Hepatocyte (in vitro differentiated cells): Measurements from ENCODE around the gene GATC. TPM values are rescaled to one million over a fixed set of nuclear protein-coding genes. Genes with fewer than 3 reads are reported as not detected.

Source experiments
- DNase-seq: peaks from one replicate; pipeline ENCODE4 v3.0.0-alpha.2; 2016; ENCODE audit warnings: low spot score
- H2AFZ ChIP-seq: fragments of 200-600 bp; sonication (generic); 2 replicates; pipeline ENCODE4 v1.6.0; 2016; ENCODE audit warnings: antibody characterized with exemption, mild to moderate bottlenecking
- H3K27ac ChIP-seq: fragments of 200-600 bp; sonication (generic); 2 replicates; pipeline ENCODE4 v1.5.1; 2016; ENCODE audit warnings: mild to moderate bottlenecking
- H3K27me3 ChIP-seq: fragments of 200-600 bp; sonication (generic); 2 replicates; pipeline ENCODE4 v1.6.1; 2016
- H3K36me3 ChIP-seq: fragments of 200-600 bp; sonication (generic); replicated peaks from 2 replicates; pipeline ENCODE4 v1.5.1; 2016; ENCODE audit warnings: low read depth; ENCODE audit not compliant: insufficient read depth
- H3K4me1 ChIP-seq: fragments of 200-600 bp; sonication (generic); 2 replicates; pipeline ENCODE4 v1.5.1; 2016; ENCODE audit warnings: mild to moderate bottlenecking, moderate library complexity; ENCODE audit not compliant: insufficient read depth
- H3K4me2 ChIP-seq: fragments of 200-600 bp; sonication (generic); 2 replicates; pipeline ENCODE4 v1.6.0; 2016
- H3K4me3 ChIP-seq: fragments of 200-600 bp; sonication (generic); 2 replicates; pipeline ENCODE4 v1.5.1; 2016; ENCODE audit warnings: mild to moderate bottlenecking
- H3K79me2 ChIP-seq: fragments of 200-600 bp; sonication (generic); 2 replicates; pipeline ENCODE4 v1.6.0; 2017; ENCODE audit warnings: mild to moderate bottlenecking
- H3K9me2 ChIP-seq: fragments of 200-600 bp; sonication (generic); replicated peaks from 2 replicates; pipeline ENCODE4 v1.6.0; 2017; ENCODE audit warnings: mild to moderate bottlenecking; ENCODE audit not compliant: insufficient read depth
- H3K9me3 ChIP-seq: fragments of 200-600 bp; sonication (generic); 2 replicates; pipeline ENCODE4 v1.5.1; 2016; ENCODE audit warnings: low read depth, mild to moderate bottlenecking
- H4K20me1 ChIP-seq: fragments of 200-600 bp; sonication (generic); 2 replicates; pipeline ENCODE4 v1.6.0; 2016; ENCODE audit warnings: mild to moderate bottlenecking; ENCODE audit not compliant: insufficient read depth, poor library complexity, severe bottlenecking
- EZH2 ChIP-seq: fragments of 200-600 bp; sonication (generic); IDR thresholded peaks from 2 replicates; pipeline ENCODE4 v1.6.1; 2016; ENCODE audit warnings: antibody characterized with exemption, mild to moderate bottlenecking, borderline replicate concordance
- EZH2phosphoT487 ChIP-seq: fragments of 200-600 bp; sonication (generic); IDR thresholded peaks from one replicate; pipeline ENCODE4 v1.6.1; 2018; ENCODE audit warnings: antibody characterized with exemption, mild to moderate bottlenecking, low read depth, moderate library complexity; ENCODE audit not compliant: unreplicated experiment, severe bottlenecking
- WGBS: methylation state at CpG from one replicate; pipeline ENCODE4 v1.1.6; 2016; ENCODE audit warnings: low lambda C conversion rate; ENCODE audit errors: missing lambda C conversion rate; 5-methylcytosine and 5-hydroxymethylcytosine counted together
- polyA plus RNA-seq: library from polyadenylated mRNA; unstranded; fragments of >200 nt; fragmentation: Nextera tagmentation; extraction: Ambion mirVana; gene quantifications from 2 replicates; pipeline ENCODE4 v1.2.1, GENCODE V29; 2016
- total RNA-seq: library from RNA; depleted of rRNA; stranded (reverse); fragments of >200 nt; gene quantifications from 2 replicates; pipeline ENCODE4 v1.2.3, GENCODE V29; 2014
- TF ChIP-seq, protein P1 (sequence below): fragments of 200-600 bp; sonication (generic); IDR thresholded peaks from 2 replicates; pipeline ENCODE4 v1.5.1; 2016; ENCODE audit warnings: antibody characterized with exemption, mild to moderate bottlenecking; ENCODE audit not compliant: poor library complexity

The GATC gene
- total and polyA plus RNA-seq, 2 experiments from 2014 or later = 19.0 to 35.0 TPM

DNA sequence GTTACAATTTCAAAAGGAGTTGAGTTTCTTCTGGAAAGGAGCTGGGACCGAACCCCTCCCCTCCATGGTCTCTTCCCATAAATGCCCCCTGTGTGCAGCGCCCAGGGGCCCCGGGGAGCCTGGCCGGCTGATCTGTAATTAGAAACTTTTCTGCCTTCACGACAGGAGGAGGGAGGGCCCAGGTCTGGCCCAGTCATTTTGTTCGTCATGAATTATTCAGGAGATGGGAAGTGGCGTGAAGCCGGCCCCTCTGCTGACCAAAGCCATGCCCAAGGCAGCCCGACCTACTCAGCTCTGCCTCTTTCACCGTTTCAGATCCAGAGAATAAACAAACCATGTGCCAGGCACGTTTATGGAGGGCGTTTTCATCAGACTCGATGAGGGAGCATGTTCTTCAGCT is 44.0 kb upstream of the GATC start:
- Histone ChIP-seq H4K20me1 (no peaks in the 10 kb centered on the region), H3K4me3 (no peak overlapping the region), H3K9me3 (no peaks in the 10 kb centered on the region), H3K79me2 (no peaks in the 10 kb centered on the region), H3K36me3 (no peaks in the 10 kb centered on the region), H3K9me2 (no peaks in the 10 kb centered on the region), H2AFZ (peak overlapping the region; percentile 63), H3K4me2 (no peak overlapping the region), H3K27ac (no peak overlapping the region), H3K4me1 (no peaks in the 10 kb centered on the region), H3K27me3 (no peaks in the 10 kb centered on the region)
- DNase-seq = no peak
- 23% methylated on average over 13 of the region's 13 CpGs for WGBS
- TF ChIP-seq EZH2phosphoT487 (no peak), EZH2 (no peak)
- TF ChIP-seq, protein P1, sequence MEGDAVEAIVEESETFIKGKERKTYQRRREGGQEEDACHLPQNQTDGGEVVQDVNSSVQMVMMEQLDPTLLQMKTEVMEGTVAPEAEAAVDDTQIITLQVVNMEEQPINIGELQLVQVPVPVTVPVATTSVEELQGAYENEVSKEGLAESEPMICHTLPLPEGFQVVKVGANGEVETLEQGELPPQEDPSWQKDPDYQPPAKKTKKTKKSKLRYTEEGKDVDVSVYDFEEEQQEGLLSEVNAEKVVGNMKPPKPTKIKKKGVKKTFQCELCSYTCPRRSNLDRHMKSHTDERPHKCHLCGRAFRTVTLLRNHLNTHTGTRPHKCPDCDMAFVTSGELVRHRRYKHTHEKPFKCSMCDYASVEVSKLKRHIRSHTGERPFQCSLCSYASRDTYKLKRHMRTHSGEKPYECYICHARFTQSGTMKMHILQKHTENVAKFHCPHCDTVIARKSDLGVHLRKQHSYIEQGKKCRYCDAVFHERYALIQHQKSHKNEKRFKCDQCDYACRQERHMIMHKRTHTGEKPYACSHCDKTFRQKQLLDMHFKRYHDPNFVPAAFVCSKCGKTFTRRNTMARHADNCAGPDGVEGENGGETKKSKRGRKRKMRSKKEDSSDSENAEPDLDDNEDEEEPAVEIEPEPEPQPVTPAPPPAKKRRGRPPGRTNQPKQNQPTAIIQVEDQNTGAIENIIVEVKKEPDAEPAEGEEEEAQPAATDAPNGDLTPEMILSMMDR = no peak

DNA sequence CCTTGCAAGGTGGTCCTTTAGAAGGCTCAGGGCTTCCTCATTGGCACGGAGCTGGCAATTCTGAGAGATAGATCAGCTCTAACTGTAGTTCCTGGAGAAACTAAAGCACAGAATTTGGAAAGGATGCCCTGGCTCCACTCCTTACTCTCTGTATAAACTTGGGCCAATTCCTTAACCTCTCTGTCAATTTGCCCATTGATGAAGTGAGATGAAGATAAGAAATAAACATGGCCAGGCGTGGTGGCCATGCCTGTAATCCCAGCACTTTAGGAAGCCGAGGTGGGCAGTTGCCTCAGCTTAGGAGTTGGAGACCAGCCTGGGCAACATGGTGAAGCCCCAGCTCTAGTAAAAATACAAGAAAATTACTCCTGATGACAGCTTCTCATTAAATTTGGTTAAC is 42.4 kb upstream of the GATC start:
- Histone ChIP-seq H3K4me2 (no peak overlapping the region), H3K4me1 (no peaks in the 10 kb centered on the region), H3K27me3 (no peaks in the 10 kb centered on the region), H3K9me3 (no peaks in the 10 kb centered on the region), H4K20me1 (no peaks in the 10 kb centered on the region), H2AFZ (no peak overlapping the region), H3K4me3 (no peak overlapping the region), H3K9me2 (no peaks in the 10 kb centered on the region), H3K79me2 (no peaks in the 10 kb centered on the region), H3K27ac (no peak overlapping the region), H3K36me3 (no peaks in the 10 kb centered on the region)
- TF ChIP-seq EZH2phosphoT487 (no peak), EZH2 (no peak)
- TF ChIP-seq, protein P1 = no peak
- no peak for DNase-seq
- 68% methylated on average over 3 of the region's 3 CpGs for WGBS

DNA sequence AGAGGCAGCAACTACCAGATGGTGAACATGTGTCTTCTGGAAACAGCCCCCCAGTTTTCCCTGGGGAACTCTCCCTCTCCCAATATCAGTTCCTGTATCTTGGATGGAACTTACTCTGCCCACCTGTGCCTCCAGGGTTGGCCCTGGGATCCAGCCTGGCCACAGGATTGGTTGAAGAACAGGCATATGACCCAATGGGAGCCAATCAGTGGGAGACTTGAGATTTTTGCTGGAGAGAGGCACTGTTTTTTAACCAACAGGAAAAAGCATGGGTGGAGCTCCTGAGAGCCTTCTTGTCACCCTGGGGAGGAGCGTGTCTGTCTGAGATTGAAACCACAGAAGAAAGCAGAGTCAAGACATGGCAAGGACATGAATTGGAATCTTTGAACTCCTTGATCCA is 42.0 kb upstream of the GATC start:
- H3K27ac ChIP-seq = no peak overlapping the region
- no peaks in the 10 kb centered on the region for H4K20me1 ChIP-seq
- no peak overlapping the region for H3K4me2 ChIP-seq
- no peaks in the 10 kb centered on the region for H3K9me3 ChIP-seq
- no peak for DNase-seq
- WGBS = 94% methylated on average over 1 of the region's 1 CpG
- TF ChIP-seq EZH2 = no peak
- no peak for TF ChIP-seq EZH2phosphoT487
- TF ChIP-seq, protein P1 = no peak
- no peaks in the 10 kb centered on the region for H3K79me2 ChIP-seq
- no peaks in the 10 kb centered on the region for H3K27me3 ChIP-seq
- H3K4me3 ChIP-seq = no peak overlapping the region
- H3K9me2 ChIP-seq = no peaks in the 10 kb centered on the region
- H2AFZ ChIP-seq = no peak overlapping the region
- H3K36me3 ChIP-seq = no peaks in the 10 kb centered on the region
- H3K4me1 ChIP-seq = no peaks in the 10 kb centered on the region

DNA sequence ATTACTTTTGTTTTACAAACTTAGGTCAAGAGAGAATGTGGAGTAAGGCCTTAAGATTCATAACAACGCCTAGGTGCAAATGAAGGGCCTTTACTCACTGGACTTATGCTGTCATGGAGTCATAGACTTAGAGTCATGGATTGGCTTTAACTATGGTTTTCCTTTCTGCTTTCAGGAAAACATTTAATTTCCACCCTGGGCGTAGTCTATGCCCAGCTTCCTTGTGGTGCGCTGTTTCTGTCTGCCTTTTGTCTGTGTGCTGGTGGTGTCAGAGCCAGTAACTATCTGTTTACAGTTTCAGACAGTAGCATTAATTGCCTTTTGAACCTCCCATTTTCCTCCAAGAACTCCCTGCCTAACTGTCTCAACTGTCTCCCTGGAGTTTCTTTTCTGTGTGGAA is 40.2 kb upstream of the GATC start:
- 88% methylated on average over 3 of the region's 3 CpGs for WGBS
- no peak overlapping the region for H3K4me2 ChIP-seq
- no peaks in the 10 kb centered on the region for H4K20me1 ChIP-seq
- H3K79me2 ChIP-seq = no peaks in the 10 kb centered on the region
- H3K4me1 ChIP-seq = no peaks in the 10 kb centered on the region
- TF ChIP-seq EZH2 = no peak
- TF ChIP-seq, protein P1 = no peak
- TF ChIP-seq EZH2phosphoT487 = no peak
- no peaks in the 10 kb centered on the region for H3K36me3 ChIP-seq
- no peaks in the 10 kb centered on the region for H3K27me3 ChIP-seq
- DNase-seq = no peak
- H3K9me3 ChIP-seq = no peaks in the 10 kb centered on the region
- H3K9me2 ChIP-seq = no peaks in the 10 kb centered on the region
- H2AFZ ChIP-seq = no peak overlapping the region
- H3K27ac ChIP-seq = no peak overlapping the region
- no peak overlapping the region for H3K4me3 ChIP-seq
